ENCODE results near the gene COL4A2. TPM values are rescaled to one million over a fixed set of nuclear protein-coding genes. Genes with fewer than 3 reads are reported as not detected.

COL4A2 gene
- total RNA-seq, 1 experiment from 2014 or later, result 74.5 TPM

DNA sequence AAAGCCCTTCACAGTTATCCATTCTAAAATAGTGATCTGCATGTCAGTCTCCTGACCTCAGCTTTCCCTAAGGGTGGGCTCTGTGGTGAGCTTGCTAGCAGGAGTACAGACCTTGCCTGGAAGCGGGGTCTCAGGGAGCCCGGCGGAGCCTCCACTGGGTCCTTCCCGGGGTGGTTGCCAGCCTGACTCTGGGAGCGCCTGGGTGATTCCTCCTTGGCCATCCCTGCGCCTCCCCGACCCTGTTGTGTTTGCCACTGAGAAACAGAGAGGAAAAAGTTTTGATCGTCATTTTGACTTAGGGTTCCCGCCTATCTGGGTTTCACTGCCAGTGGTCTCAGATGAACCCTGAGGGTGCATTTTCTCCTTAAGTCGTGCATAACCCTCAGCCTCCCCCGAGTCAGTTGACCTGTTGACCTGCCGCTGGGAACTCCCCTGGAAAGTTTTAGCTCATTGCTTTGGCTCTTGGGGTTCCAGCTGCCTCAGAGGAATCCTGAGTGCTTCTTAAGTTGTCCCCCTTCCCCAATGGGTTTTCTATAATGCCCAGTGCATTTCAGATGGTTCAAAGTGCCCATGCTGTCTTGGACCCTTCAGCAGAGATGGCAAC is 136.6 kb downstream of the COL4A2 start:
- Histone ChIP-seq H3K79me2 (ENCODE audit: low read length) (no peaks in the 10 kb centered on the region), H3K9ac (ENCODE audit: low read length) (peak overlapping the region; percentile 53), H3K27ac (ENCODE audit: low read length) (peak overlapping the region; percentile 55), H3K9me3 (ENCODE audit: low read length) (no peaks in the 10 kb centered on the region), H3K4me1 (ENCODE audit: insufficient read depth, low read length) (peaks cover 49% of the 10 kb centered on the region), H3F3A (ENCODE audit: low read length, unreplicated experiment) (no peaks in the 10 kb centered on the region), H3K4me2 (ENCODE audit: low read length) (peak overlapping the region; percentile 46; the same call in 1 of the 2 replicates), H3K27me3 (ENCODE audit: low read length) (no peaks in the 10 kb centered on the region), H3K9me2 (replicated peaks; ENCODE audit: low read length) (no peaks in the 10 kb centered on the region), H4K20me1 (ENCODE audit: low read length) (no peaks in the 10 kb centered on the region), H3K36me3 (ENCODE audit: low read depth, low read length) (no peaks in the 10 kb centered on the region; the same call in 1 of the 2 replicates), H3K4me3 (ENCODE audit: low read length) (no peak overlapping the region), H2AFZ (ENCODE audit: low read length) (no peak overlapping the region)
- BruUV-seq (replicated peaks), result no TSS peak
- ATAC-seq (no peak), DNase-seq (no peak)
- TF ChIP-seq EZH2phosphoT487 (IDR thresholded peaks at IDR 0.05; ENCODE audit: borderline replicate concordance, low read length), result no peak
- no peak for TF ChIP-seq EZH2 (IDR thresholded peaks at IDR 0.05; ENCODE audit: low read length, unreplicated experiment)
- TF ChIP-seq, protein P1, sequence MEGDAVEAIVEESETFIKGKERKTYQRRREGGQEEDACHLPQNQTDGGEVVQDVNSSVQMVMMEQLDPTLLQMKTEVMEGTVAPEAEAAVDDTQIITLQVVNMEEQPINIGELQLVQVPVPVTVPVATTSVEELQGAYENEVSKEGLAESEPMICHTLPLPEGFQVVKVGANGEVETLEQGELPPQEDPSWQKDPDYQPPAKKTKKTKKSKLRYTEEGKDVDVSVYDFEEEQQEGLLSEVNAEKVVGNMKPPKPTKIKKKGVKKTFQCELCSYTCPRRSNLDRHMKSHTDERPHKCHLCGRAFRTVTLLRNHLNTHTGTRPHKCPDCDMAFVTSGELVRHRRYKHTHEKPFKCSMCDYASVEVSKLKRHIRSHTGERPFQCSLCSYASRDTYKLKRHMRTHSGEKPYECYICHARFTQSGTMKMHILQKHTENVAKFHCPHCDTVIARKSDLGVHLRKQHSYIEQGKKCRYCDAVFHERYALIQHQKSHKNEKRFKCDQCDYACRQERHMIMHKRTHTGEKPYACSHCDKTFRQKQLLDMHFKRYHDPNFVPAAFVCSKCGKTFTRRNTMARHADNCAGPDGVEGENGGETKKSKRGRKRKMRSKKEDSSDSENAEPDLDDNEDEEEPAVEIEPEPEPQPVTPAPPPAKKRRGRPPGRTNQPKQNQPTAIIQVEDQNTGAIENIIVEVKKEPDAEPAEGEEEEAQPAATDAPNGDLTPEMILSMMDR (conservative IDR thresholded peaks at IDR 0.05; ENCODE audit: low read depth, low read length), result no peak
- intact Hi-C loops (cut with micrococcal nuclease), result loop anchor here (1.0 kb wide), 1 partner anchor 221 kb away; no protein-coding TSS in a partner anchor
- CTCF ChIA-PET, result interaction anchor here (0.6 to 1.0 kb wide), 6 partner anchors 12 to 724 kb away, joined by 3 to 5 read pairs (median 4); no protein-coding TSS in a partner anchor
- POLR2A ChIA-PET (ENCODE audit: unreplicated experiment), result interaction anchor here (0.6 kb wide), 1 partner anchor 120 kb away, joined by 3 read pairs; no protein-coding TSS in a partner anchor

DNA sequence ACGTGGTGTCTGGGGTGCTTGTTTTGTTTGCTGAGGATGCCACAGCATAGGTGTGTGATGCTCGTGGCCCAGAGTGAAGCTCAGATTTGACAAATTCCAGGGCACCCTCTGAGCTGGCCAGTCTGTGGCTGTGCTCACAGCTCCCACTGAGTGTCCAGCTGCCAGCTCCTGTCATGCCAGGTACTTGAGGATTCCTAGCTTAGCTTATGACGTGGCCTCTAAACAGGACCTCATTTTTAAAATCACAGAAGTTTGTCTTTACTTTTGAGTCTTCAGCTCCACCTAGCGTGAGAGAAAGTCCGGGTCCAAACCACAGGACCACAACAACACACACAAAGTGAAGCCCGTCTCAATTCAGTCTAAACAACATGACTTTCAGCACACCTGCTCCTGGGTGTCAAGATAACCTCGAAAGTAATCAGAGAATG is 137.2 kb downstream of the COL4A2 start:
- H3K4me1 ChIP-seq (ENCODE audit: insufficient read depth, low read length), result peaks cover 55% of the 10 kb centered on the region
- intact Hi-C loops (cut with micrococcal nuclease), result loop anchor here (1.0 kb wide), 1 partner anchor 222 kb away; no protein-coding TSS in a partner anchor

More for the DNA sequence above, 137.2 kb downstream of the COL4A2 start:
- CTCF ChIA-PET, result interaction anchor here (0.6 to 1.0 kb wide), 5 partner anchors 12 to 723 kb away, joined by 3 to 5 read pairs (median 3); no protein-coding TSS in a partner anchor
- no peaks in the 10 kb centered on the region for H3K79me2 ChIP-seq (ENCODE audit: low read length)
- no peak overlapping the region for H3K4me3 ChIP-seq (ENCODE audit: low read length)
- H3F3A ChIP-seq (ENCODE audit: low read length, unreplicated experiment), result no peaks in the 10 kb centered on the region
- peak overlapping the region; percentile 55 for H3K27ac ChIP-seq (ENCODE audit: low read length)
- no peaks in the 10 kb centered on the region for H3K9me2 ChIP-seq (replicated peaks; ENCODE audit: low read length)
- H3K9ac ChIP-seq (ENCODE audit: low read length), result peak overlapping the region; percentile 53
- H3K4me2 ChIP-seq (ENCODE audit: low read length), result 0 out of 2 replicates have a peak overlapping the region, but pooled peaks have one; percentile 46
- BruUV-seq (replicated peaks), result no TSS peak
- TF ChIP-seq, protein P1 (conservative IDR thresholded peaks at IDR 0.05; ENCODE audit: low read depth, low read length), result no peak; the same call in 1 of the 2 replicates
- no peak for TF ChIP-seq EZH2phosphoT487 (IDR thresholded peaks at IDR 0.05; ENCODE audit: borderline replicate concordance, low read length)
- no peak for TF ChIP-seq EZH2 (IDR thresholded peaks at IDR 0.05; ENCODE audit: low read length, unreplicated experiment)
- peak; percentile 32 for ATAC-seq
- POLR2A ChIA-PET (ENCODE audit: unreplicated experiment), result interaction anchor here (0.6 kb wide), 1 partner anchor 121 kb away, joined by 3 read pairs; no protein-coding TSS in a partner anchor
- no peak overlapping the region for H2AFZ ChIP-seq (ENCODE audit: low read length)
- peak; percentile 24 for DNase-seq
- no peaks in the 10 kb centered on the region for H3K9me3 ChIP-seq (ENCODE audit: low read length)
- H3K27me3 ChIP-seq (ENCODE audit: low read length), result no peaks in the 10 kb centered on the region
- H4K20me1 ChIP-seq (ENCODE audit: low read length), result no peaks in the 10 kb centered on the region
- H3K36me3 ChIP-seq (ENCODE audit: low read depth, low read length), result no peaks in the 10 kb centered on the region; the same call in 1 of the 2 replicates
